Activated CD8-positive, alpha-beta T cell treated with anti-CD3 and anti-CD28 coated beads for 36 hours (primary cell): ENCODE results near the gene KMT2C. TPM values are rescaled to one million over a fixed set of nuclear protein-coding genes. Genes with fewer than 3 reads are reported as not detected.
"Not testable (repeated sequence)": the region's sequence is repeated elsewhere in the genome, so short reads cannot be mapped to it uniquely, and the experiment has no call there.

Source experiments
- ATAC-seq: fragments of 200-7000 bp; cut with Tn5 transposase; one replicate; pipeline ENCODE4 v1.10.0; 2021; ENCODE audit warnings: mild to moderate bottlenecking, moderate library complexity
- CTCF ChIA-PET: fragments of 350-600 bp; sonication (Branson Sonifier 250); formaldehyde crosslinking; loops from one replicate; lab custom pipeline; 2021; ENCODE audit warnings: antibody characterized with exemption; lab: Charles Lee
- POLR2A ChIA-PET: fragments of 350-600 bp; sonication (Branson Sonifier 250); formaldehyde crosslinking; loops from one replicate; lab custom pipeline; 2021; ENCODE audit warnings: antibody characterized with exemption; lab: Charles Lee
- DNase-seq: peaks from one replicate; pipeline ENCODE4 v3.0.0-alpha.2; 2020
- H3K27ac Mint-ChIP-seq: one replicate; pipeline ENCODE4 v1.8.0; 2021; ENCODE audit warnings: mild to moderate bottlenecking, mixed read lengths
- H3K27me3 Mint-ChIP-seq: one replicate; pipeline ENCODE4 v1.8.0; 2021; ENCODE audit warnings: mixed read lengths
- H3K36me3 Mint-ChIP-seq: one replicate; pipeline ENCODE4 v1.8.0; 2021; ENCODE audit warnings: low read depth, mixed read lengths
- H3K4me1 Mint-ChIP-seq: one replicate; pipeline ENCODE4 v1.8.0; 2021; ENCODE audit warnings: low read depth, mixed read lengths
- H3K4me3 Mint-ChIP-seq: one replicate; pipeline ENCODE4 v1.8.0; 2021; ENCODE audit warnings: mild to moderate bottlenecking, moderate library complexity, mixed read lengths
- H3K9me3 Mint-ChIP-seq: one replicate; pipeline ENCODE4 v1.8.0; 2021; ENCODE audit warnings: mixed read lengths
- CTCF ChIP-seq: fragments of 200-600 bp; IDR thresholded peaks from one replicate; pipeline ENCODE4 v1.8.0; 2022; ENCODE audit warnings: antibody characterized with exemption, mild to moderate bottlenecking
- intact Hi-C: fragments of 100-400 bp; cut with micrococcal nuclease; formaldehyde crosslinking; loops from one replicate; pipeline ENCODE4 v1.10.0; 2022
- total RNA-seq, 2 experiments: library from RNA; stranded (reverse); gene quantifications; one replicate each; pipeline ENCODE4 v1.2.3, GENCODE V29; 2021

KMT2C gene
- total RNA-seq, 2 experiments from 2014 or later, result 48.5 to 52.8 TPM

DNA sequence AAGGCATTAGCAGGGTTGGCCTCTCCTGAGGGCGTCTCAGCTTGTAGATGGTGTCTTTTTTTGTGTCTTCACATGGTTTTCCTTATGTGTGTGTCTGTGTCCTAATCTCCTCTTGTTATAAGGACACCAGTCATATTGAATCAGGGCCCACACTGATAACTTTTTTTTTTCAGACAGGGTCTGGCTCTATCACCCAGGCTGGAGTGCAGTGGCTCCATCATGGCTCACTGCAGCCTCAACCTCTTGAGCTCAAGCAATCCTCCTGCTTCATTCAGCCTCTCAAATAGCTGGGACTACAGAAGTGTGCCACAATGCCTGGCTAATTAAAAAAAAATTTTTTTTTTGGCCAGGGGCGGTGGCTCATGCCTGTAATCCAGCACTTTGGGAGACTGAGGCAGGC, 41.3 kb upstream of the KMT2C start:
- Mint-ChIP-seq H3K4me3 (no peak overlapping the region), H3K9me3 (no peaks in the 10 kb centered on the region), H3K27ac (no peak overlapping the region), H3K36me3 (no peaks in the 10 kb centered on the region), H3K4me1 (no peaks in the 10 kb centered on the region), H3K27me3 (no peaks in the 10 kb centered on the region)
- intact Hi-C loops, result no loop called here
- ChIA-PET CTCF (no interaction called here), POLR2A (interaction anchor here (0.7 kb wide), 1 partner anchor 74 kb away, joined by 3 read pairs; no protein-coding TSS in a partner anchor)
- DNase-seq (no peak), ATAC-seq (no peak)
- no peak for TF ChIP-seq CTCF

- H3K27me3 Mint-ChIP-seq, result no peaks in the 10 kb centered on the region
- H3K9me3 Mint-ChIP-seq, result no peaks in the 10 kb centered on the region
- no peak overlapping the region for H3K27ac Mint-ChIP-seq
- no peak for TF ChIP-seq CTCF
- H3K36me3 Mint-ChIP-seq, result no peaks in the 10 kb centered on the region
- ChIA-PET POLR2A (no interaction called here), CTCF (interaction anchor here (0.6 kb wide), 1 partner anchor 58 kb away, joined by 5 read pairs; no protein-coding TSS in a partner anchor)
- ATAC-seq, result no peak
- no peaks in the 10 kb centered on the region for H3K4me1 Mint-ChIP-seq
- intact Hi-C loops, result no loop called here
- no peak for DNase-seq
- no peak overlapping the region for H3K4me3 Mint-ChIP-seq
Measured at GRCh38 chr7:152476551-152476950, 40.7 kb upstream of the KMT2C start.

DNA sequence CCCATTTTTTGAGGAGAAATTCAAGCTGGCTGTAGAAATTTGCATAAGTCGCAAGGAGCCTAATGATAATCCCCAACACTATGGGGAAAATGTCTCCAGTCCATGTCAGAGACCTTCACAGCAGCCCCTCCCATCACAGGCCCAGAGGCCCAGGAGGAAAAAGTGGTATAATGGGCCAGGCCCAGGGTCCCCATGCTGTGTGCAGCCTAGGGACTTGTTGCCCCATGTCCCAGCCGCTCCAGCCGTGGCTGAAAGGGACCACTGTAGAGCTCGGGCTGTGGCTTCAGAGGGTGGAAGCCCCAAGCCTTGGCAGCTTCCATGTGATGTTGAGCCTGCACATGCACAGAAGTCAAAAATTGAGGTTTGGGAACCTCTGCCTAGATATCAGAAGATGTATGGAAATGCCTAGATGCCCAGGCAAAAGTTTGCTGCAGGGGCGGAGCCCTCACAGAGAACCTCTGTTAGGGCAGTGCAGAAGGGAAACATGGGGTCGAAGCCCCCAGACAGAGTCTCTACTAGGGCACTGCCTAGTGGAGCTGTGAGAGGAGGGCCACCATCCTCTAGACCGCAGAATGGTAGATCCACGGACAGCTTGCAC, 35.3 kb upstream of the KMT2C start:
- ATAC-seq, H3K4me3 Mint-ChIP-seq, H3K9me3 Mint-ChIP-seq, DNase-seq, H3K27me3 Mint-ChIP-seq, H3K27ac Mint-ChIP-seq, POLR2A ChIA-PET, H3K4me1 Mint-ChIP-seq, intact Hi-C loops, H3K36me3 Mint-ChIP-seq: not testable (repeated sequence)
- CTCF ChIA-PET, result interaction anchor here (1.1 kb wide), 1 partner anchor 134 kb away, joined by 3 read pairs; no protein-coding TSS in a partner anchor

DNA sequence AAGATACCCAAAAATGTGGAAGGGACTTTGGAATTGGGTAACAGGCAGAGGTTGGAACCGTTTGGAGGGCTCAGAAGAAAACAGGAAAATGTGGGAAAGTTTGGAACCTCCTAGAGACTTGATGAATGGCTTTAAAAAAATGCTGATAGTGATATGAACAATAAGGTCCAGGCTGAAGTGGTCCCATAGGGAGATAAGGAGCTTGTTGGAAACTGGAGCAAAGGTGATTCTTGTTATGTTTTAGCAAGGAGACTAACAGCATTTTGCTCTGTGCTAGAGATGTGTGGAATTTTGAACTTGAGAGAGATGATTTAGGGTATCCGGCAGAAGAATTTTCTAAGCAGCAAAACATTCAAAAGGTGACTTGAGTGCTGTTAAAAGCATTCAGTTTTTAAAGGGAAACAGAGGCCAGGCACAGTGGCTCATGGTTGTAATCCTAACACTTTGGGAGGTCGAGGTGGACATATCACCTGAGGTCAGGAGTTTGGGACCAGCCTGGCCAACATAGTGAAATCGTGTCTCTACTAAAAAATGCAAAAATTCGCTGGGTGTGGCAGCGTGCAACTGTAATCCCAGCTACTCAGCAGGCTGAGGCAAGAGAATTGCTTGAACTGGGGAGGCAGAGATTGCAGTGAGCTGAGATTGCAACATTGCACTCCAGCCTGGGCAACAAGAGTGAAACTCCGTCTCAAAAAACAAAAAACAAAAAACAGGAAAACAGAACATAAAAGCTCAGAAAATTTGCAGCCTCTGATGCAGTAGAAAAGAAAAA, 34.6 kb upstream of the KMT2C start:
- H3K27me3 Mint-ChIP-seq, H3K27ac Mint-ChIP-seq, ATAC-seq, DNase-seq, H3K4me3 Mint-ChIP-seq, POLR2A ChIA-PET, H3K4me1 Mint-ChIP-seq, H3K9me3 Mint-ChIP-seq, H3K36me3 Mint-ChIP-seq, intact Hi-C loops: not testable (repeated sequence)
- CTCF ChIA-PET, result interaction anchor here (0.7 to 1.1 kb wide), 2 partner anchors 28 to 134 kb away, joined by 3 read pairs; no protein-coding TSS in a partner anchor

- H3K27ac Mint-ChIP-seq, H3K4me3 Mint-ChIP-seq, intact Hi-C loops, DNase-seq, H3K9me3 Mint-ChIP-seq, H3K36me3 Mint-ChIP-seq, H3K27me3 Mint-ChIP-seq, ATAC-seq, POLR2A ChIA-PET, H3K4me1 Mint-ChIP-seq: not testable (repeated sequence)
- CTCF ChIA-PET, result interaction anchor here (0.7 kb wide), 1 partner anchor 28 kb away, joined by 3 read pairs; no protein-coding TSS in a partner anchor
Measured at GRCh38 chr7:152469576-152469975, 33.8 kb upstream of the KMT2C start.

GRCh38 chr7:152467225-152467624, 31.4 kb upstream of the KMT2C start:
- intact Hi-C loops, result no loop called here
- ATAC-seq (no peak), DNase-seq (no peak)
- POLR2A ChIA-PET, result no interaction called here
- peaks cover 6% of the 10 kb centered on the region for H3K4me1 Mint-ChIP-seq
- no peak for TF ChIP-seq CTCF
- peaks cover 9% of the 10 kb centered on the region for H3K9me3 Mint-ChIP-seq
- CTCF ChIA-PET, result no interaction called here
- no peak overlapping the region for H3K4me3 Mint-ChIP-seq
- no peak overlapping the region for H3K27ac Mint-ChIP-seq
- H3K36me3 Mint-ChIP-seq, result peaks cover 3% of the 10 kb centered on the region
- no peaks in the 10 kb centered on the region for H3K27me3 Mint-ChIP-seq
